Measurements from ENCODE around the gene ZNF598.

The ZNF598 gene

GRCh38 chr16:2047330-2048115 is 37.9 kb upstream of the ZNF598 start, which contains the start of the genes NTHL1 and TSC2 (continued):
- TF ChIP-seq ZNF449 (tag by site-specific recombination; IDR thresholded peaks at IDR 0.05), result no peak
- no peak for TF ChIP-seq ZNF423 (tag by site-specific recombination; IDR thresholded peaks at IDR 0.05)
- no peak for TF ChIP-seq ZNF530 (tag by site-specific recombination; IDR thresholded peaks at IDR 0.05; ENCODE audit: low read depth)
- no peak for TF ChIP-seq ZNF302 (tag by site-specific recombination; IDR thresholded peaks at IDR 0.05; ENCODE audit: low read depth)
- no peak for TF ChIP-seq ZNF747 (tag by site-specific recombination; IDR thresholded peaks at IDR 0.05)
- TF ChIP-seq INSM2 (tag by site-specific recombination; IDR thresholded peaks at IDR 0.05), result no peak; the same call in 1 of the 2 replicates
- TF ChIP-seq ZNF561 (tag by site-specific recombination; IDR thresholded peaks at IDR 0.05; ENCODE audit: borderline replicate concordance), result peak; percentile 62; the same call in 1 of the 2 replicates
- TF ChIP-seq ZNF830 (tag by site-specific recombination; IDR thresholded peaks at IDR 0.05; ENCODE audit: low read depth), result no peak
- TF ChIP-seq ZNF202 (tag by site-specific recombination; IDR thresholded peaks at IDR 0.05; ENCODE audit: borderline replicate concordance), result no peak
- TF ChIP-seq ZNF311 (tag by site-specific recombination; IDR thresholded peaks at IDR 0.05; ENCODE audit: borderline replicate concordance), result no peak
- TF ChIP-seq, protein P1, sequence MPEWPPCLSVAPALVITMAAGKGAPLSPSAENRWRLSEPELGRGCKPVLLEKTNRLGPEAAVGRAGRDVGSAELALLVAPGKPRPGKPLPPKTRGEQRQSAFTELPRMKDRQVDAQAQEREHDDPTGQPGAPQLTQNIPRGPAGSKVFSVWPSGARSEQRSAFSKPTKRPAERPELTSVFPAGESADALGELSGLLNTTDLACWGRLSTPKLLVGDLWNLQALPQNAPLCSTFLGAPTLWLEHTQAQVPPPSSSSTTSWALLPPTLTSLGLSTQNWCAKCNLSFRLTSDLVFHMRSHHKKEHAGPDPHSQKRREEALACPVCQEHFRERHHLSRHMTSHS (tag by site-specific recombination; IDR thresholded peaks at IDR 0.05), result no peak
- TF ChIP-seq BCL6B (tag by site-specific recombination; IDR thresholded peaks at IDR 0.05), result no peak
- TF ChIP-seq ZNF76 (tag by site-specific recombination; IDR thresholded peaks at IDR 0.05; ENCODE audit: borderline replicate concordance, low read depth), result peak; percentile 99
- TF ChIP-seq ZNF223 (tag by site-specific recombination; IDR thresholded peaks at IDR 0.05), result no peak
- no peak for TF ChIP-seq HOXA7 (CRISPR knock-in tag; IDR thresholded peaks at IDR 0.05; ENCODE audit: borderline replicate concordance)
- no peak for TF ChIP-seq ZNF214 (tag by site-specific recombination; IDR thresholded peaks at IDR 0.05; ENCODE audit: borderline replicate concordance)
- no peak for TF ChIP-seq ZNF10 (tag by site-specific recombination; IDR thresholded peaks at IDR 0.05)
- TF ChIP-seq TRIM28 (IDR thresholded peaks at IDR 0.05; ENCODE audit: borderline replicate concordance, low read length), result no peak
- TF ChIP-seq FEZF1 (tag by site-specific recombination; IDR thresholded peaks at IDR 0.05), result peak; percentile 30; the same call in 1 of the 2 replicates
- TF ChIP-seq REPIN1 (tag by site-specific recombination; IDR thresholded peaks at IDR 0.05; ENCODE audit: low read depth), result no peak
- TF ChIP-seq ZNF701 (tag by site-specific recombination; IDR thresholded peaks at IDR 0.05), result no peak
- TF ChIP-seq ZNF768 (tag by site-specific recombination; IDR thresholded peaks at IDR 0.05), result no peak
- TF ChIP-seq ZXDB (tag by site-specific recombination; IDR thresholded peaks at IDR 0.05), result peak; percentile 94
- no peak for TF ChIP-seq HOXD13 (CRISPR knock-in tag; IDR thresholded peaks at IDR 0.05; ENCODE audit: borderline replicate concordance)
- peak; percentile 82 for TF ChIP-seq ZNF600 (tag by site-specific recombination; IDR thresholded peaks at IDR 0.05)
- TF ChIP-seq ZBTB1 (tag by site-specific recombination; IDR thresholded peaks at IDR 0.05), result no peak
- TF ChIP-seq GLI4 (tag by site-specific recombination; IDR thresholded peaks at IDR 0.05), result no peak
- no peak for TF ChIP-seq ZNF558 (tag by site-specific recombination; IDR thresholded peaks at IDR 0.05)
- no peak for TF ChIP-seq ZNF621 (tag by site-specific recombination; IDR thresholded peaks at IDR 0.05)
- TF ChIP-seq ZNF654 (tag by site-specific recombination; IDR thresholded peaks at IDR 0.05; ENCODE audit: low read depth), result no peak
- TF ChIP-seq MYNN (tag by site-specific recombination; IDR thresholded peaks at IDR 0.05; ENCODE audit: borderline replicate concordance), result no peak
- TF ChIP-seq ZNF610 (tag by site-specific recombination; IDR thresholded peaks at IDR 0.05; ENCODE audit: borderline replicate concordance), result no peak
- TF ChIP-seq ZNF335 (tag by site-specific recombination; conservative IDR thresholded peaks at IDR 0.05), result peak; percentile 85
- TF ChIP-seq CTCF (tag by site-specific recombination; IDR thresholded peaks at IDR 0.05), result peak; percentile 90
